ENCODE results near the gene ADCY10. TPM values are rescaled to one million over a fixed set of nuclear protein-coding genes. Genes with fewer than 3 reads are reported as not detected.
"Not testable (repeated sequence)": the region's sequence is repeated elsewhere in the genome, so short reads cannot be mapped to it uniquely, and the experiment has no call there.

ADCY10 gene
- total RNA-seq, 1 donor from 2014 or later: 0.06 TPM

DNA sequence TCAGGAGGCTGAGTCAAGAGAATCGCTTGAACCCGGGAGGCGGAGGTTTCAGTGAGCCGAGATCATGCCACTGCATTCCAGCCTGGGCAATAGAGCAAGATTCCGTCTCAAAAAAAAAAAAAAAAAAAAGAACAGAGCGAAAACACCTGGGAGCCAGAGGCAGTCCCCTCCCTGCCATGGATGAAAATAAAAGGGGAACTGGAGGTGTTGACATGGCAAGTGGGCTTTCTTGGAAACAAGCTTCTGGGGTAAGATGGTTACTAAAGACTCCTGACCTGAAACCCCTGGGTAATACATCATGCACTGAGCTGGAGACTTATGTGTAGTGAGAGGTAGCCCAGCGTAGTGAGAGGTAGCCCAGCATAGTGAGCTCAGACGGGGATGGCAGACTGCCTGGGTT, 31.6 kb downstream of the ADCY10 start:
- no peak for DNase-seq (ENCODE audit: extremely low read depth, low read depth, low spot score)

GRCh38 chr1:167881786-167882185, 32.1 kb downstream of the ADCY10 start:
- DNase-seq (ENCODE audit: extremely low read depth, low read depth, low spot score): no peak

DNA sequence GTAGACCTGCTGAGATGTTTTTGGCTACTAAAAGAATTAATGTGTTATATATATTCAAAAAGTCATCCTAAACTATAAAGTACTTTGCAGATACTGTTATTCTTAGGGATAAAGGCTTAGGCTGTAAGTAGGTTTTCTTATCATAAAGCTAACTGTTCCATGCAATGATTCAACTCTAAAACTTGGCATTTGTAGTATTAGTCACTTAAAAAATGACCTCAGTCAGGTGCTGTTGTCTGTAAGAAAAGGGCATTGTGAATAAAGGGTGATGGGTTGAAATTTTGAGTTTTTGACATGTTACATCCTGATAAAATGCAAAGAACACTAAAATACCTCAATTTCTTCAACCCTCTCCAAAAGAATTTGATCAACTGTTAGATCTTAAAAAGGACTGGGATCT, 32.9 kb downstream of the ADCY10 start:
- DNase-seq (ENCODE audit: extremely low read depth, low read depth, low spot score): no peak

DNA sequence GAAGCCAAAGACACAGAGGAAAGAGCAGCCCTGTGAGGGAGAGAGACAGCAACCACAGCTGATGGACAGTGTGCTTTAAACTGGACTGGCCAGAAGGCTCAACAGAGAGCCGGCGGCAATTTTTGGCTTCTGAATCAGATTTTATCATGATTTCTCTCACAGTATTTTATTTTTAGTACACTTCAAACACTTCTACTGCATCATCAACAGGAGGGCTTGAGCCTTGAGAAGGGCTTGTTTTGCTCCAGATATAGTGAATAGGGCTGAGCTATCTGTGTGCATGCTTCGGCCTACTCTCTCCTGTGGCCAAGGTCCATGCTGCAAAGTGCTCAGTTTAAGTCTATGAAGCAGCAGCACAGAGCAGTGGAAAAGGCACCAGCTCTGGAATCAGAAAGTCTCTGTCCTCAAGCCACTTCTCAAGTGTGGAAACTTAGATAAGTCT, 33.3 kb downstream of the ADCY10 start:
- DNase-seq (ENCODE audit: extremely low read depth, low read depth, low spot score): no peak

GRCh38 chr1:167879508-167879907, 34.4 kb downstream of the ADCY10 start:
- no peak for DNase-seq (ENCODE audit: extremely low read depth, low read depth, low spot score)

DNA sequence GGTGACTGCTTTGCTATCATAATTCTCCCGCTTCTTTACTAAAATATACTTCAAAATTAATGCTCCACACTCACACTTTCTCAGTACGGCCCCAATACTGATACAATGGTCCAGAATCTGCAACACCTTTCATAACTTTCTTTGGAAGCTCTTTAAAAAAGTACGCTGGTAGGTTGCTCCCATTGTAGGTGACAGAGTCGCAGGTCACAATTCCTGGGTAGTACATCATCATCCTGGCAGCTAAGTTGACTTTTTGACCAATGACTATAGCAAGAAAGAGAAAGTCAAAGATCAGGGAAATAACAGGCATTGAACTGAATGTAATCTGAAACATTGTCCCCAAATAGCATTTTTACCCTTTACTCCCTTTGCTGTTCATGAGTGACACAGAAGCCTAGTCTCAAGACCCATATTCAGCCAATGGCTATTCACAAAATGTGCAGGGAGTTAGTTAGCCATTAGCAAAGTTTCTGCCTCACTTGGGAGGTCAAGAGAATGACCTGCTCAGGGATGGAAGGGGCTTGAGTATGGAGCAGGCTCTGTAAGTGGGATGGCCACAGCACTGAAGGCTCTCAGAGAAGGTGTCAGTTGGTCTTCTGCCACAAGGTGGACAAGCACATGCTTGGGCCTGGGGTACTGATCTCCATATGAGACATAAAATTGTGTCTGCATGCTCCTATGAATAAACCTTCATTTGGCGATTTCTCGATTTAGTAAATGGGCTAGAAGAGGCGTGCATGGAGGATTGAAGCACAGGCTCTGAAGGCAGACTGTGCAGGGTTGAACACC, 35.4 kb downstream of the ADCY10 start:
- DNase-seq (ENCODE audit: extremely low read depth, low read depth, low spot score): no peak

GRCh38 chr1:167876597-167877175, 37.2 kb downstream of the ADCY10 start:
- no peak for DNase-seq (ENCODE audit: extremely low read depth, low read depth, low spot score)

- DNase-seq (ENCODE audit: extremely low read depth, low read depth, low spot score): no peak
Observed at GRCh38 chr1:167871331-167871730, 42.6 kb downstream of the ADCY10 start.

DNA sequence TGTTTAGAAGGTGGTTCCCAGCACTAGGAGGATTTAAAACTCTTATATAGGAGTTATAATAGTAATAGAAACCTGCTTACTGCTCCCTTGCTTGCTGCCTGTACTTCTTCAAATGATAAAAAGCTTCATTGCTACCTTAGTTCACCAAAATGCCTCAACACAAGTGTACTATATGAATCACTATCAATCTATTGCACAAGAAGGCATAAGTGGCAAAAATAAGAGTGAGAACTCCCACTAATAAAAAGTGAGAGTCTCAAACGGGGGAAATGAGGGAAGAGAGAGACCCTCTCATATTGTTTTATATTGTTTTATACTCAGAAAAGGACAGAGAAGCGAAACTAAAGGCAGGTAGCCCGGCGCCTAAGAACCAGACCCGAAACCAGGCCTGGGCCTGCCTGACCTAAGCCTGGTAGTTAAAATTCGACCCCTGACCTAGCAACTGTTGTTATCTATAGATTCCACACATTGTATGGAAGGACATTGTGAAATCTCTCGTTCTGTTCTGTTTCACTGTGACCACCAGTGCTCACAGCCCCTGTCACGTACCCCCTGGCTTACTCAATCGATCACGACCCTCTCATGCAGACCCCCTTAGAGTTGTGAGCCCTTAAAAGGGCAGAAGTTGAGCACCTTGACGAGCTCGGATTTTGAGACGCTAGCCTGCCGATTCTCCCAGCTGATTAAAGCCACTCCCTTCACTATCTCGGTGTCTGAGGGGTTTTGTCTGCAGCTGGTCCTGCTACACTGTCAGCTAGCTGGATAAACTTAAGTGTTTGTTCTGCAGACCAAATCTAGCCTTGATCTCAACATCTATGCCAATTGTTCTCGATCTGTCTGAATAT, 44.6 kb downstream of the ADCY10 start:
- not testable (repeated sequence) for DNase-seq (ENCODE audit: extremely low read depth, low read depth, low spot score)

GRCh38 chr1:167866739-167867414, 47.1 kb downstream of the ADCY10 start:
- DNase-seq (ENCODE audit: extremely low read depth, low read depth, low spot score): not testable (repeated sequence)

DNA sequence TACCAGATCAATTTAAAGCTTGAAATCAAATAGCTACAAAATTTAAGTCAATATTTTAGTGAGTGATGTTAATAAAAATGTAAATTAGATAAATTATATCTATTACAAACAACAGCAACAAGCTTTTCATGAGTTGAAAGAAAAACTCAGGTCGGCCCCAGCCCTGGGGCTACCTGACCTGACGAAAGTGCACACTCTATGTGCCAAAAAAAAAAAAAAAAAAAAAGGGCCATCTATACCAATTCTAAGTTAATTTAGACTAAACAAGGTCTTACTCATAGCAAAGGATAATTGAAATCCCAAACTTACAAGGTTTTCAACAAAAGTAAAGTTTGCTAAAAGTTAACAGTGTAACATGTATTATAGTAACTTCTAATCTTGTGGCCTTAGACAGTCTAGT, 47.6 kb downstream of the ADCY10 start:
- DNase-seq (ENCODE audit: extremely low read depth, low read depth, low spot score): not testable (repeated sequence)

- DNase-seq (ENCODE audit: extremely low read depth, low read depth, low spot score): not testable (repeated sequence)
Observed at GRCh38 chr1:167865804-167866308, 48.1 kb downstream of the ADCY10 start.

DNA sequence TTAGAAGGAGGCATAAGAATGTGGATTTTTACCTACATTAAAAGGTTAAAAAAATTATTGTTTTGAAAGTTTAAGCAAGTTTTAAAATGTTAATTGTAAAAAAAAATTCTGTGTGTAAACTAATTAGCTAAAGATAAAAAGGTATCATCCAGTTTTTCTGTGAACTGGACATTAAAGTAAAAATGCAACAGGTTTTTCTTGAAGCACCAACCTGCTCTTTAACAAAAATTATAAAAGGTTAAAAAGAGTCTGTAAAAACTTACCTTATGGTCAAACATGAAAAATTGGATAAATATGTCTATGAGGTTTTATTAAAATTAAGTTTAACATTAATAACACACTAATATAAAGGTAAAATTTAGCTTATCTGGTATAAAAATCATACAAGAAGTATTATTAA, 48.7 kb downstream of the ADCY10 start:
- not testable (repeated sequence) for DNase-seq (ENCODE audit: extremely low read depth, low read depth, low spot score)

GRCh38 chr1:167864392-167865032, 49.4 kb downstream of the ADCY10 start:
- DNase-seq (ENCODE audit: extremely low read depth, low read depth, low spot score): no peak

DNA sequence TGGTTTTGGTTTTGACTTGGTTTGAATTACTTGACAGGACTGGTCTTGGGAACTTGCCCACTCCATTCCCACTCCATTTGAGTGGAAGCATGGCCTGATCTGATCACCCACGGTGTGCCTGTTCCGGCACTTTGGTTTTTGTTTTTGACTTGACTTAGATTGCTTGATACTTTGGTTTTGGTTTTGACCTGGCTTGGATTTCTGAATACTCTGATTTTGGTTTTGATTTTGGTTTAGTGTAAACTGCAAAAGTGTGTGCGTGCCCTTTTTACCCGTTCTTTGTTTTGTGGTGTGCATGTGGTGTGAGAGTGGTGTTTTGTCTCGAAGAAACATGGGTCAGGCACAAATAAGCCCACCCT, 50.0 kb downstream of the ADCY10 start:
- no peak for DNase-seq (ENCODE audit: extremely low read depth, low read depth, low spot score)

GRCh38 chr1:167863191-167863920, 50.6 kb downstream of the ADCY10 start:
- DNase-seq (ENCODE audit: extremely low read depth, low read depth, low spot score): not testable (repeated sequence)

DNA sequence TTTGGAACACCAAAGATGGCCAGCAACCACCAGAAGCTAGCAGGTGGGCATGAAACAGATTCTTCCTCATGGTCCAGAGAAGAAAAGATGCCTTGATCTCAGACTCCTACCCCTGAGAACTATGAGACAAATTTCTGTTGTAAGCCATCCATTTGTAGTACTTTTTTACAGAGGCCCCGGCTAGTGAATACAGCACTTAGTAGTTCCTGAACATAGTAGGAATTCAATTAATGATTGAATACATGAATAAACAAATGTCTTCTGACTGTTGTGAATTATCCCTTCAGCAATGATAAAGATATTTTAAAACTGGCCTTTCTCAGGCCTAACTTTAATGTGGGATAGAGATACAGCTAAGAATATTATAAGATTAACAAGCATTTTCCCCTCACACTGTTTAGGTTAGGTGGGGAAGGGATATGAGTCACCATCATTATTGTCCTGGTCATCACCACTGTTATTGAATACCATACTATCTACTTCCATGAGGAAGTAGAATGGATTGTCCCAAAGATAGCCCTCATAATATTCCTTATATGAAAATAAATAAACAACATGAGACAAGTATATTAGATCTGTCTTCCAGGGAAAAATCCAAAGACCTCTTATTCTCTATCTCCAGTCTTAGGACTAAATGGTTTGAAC, 51.4 kb downstream of the ADCY10 start:
- DNase-seq (ENCODE audit: extremely low read depth, low read depth, low spot score): peak; percentile 25

DNA sequence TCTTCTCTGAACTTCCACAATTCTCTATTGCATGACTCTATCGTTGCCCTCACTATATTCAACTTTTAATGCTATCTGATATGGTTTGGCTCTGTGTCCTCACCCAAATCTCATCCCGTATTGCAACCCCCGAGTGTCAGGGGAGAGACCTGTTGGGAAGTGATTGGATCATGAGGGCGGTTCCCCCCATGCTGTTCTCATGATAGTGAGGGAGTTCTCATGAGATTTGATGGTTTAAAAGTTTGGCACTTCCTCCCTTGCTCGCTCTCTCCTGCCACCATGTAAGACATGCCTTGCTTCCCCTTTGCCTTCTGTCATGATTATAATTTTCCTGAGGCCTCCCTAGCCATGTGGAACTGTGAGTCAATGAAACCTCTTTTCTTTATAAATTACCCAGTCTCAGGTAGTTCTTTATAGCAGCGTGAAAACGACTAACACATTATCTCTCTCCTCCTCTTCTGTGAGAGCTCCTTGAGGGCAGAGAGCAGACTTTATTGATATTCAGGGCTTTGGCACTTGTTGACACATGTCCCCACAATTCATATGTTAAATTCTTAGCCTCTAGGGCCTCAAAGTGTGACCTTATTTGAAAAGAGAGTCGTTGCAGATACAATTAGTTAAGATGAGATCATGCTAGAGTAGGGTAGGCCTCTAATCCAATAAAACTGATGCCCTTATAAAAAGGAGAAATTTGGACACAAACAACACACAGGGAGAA, 52.1 kb downstream of the ADCY10 start:
- DNase-seq (ENCODE audit: extremely low read depth, low read depth, low spot score): no peak

Data from glomerular endothelial cell (primary cell).